Muscle of leg (tissue), 11 donors: ENCODE results near the gene HEG1. TPM values are rescaled to one million over a fixed set of nuclear protein-coding genes. Genes with fewer than 3 reads are reported as not detected.

ENCODE experiments used
- DNase-seq: peaks from one replicate; pipeline ENCODE4 v3.0.0; 2013
- H3K27ac ChIP-seq: one replicate; pipeline ENCODE4 v1.5.1; 2013; ENCODE audit warnings: mild to moderate bottlenecking, low read length, control low read depth
- H3K27me3 ChIP-seq: one replicate; pipeline ENCODE4 v1.6.1; 2013; ENCODE audit warnings: low read length; ENCODE audit not compliant: control insufficient read depth, insufficient read depth
- H3K36me3 ChIP-seq: one replicate; pipeline ENCODE4 v1.6.1; 2013; ENCODE audit warnings: low read length; ENCODE audit not compliant: control insufficient read depth, insufficient read depth
- H3K4me1 ChIP-seq: one replicate; pipeline ENCODE4 v1.6.1; 2013; ENCODE audit warnings: low read length; ENCODE audit not compliant: control insufficient read depth, insufficient read depth
- H3K4me3 ChIP-seq: one replicate; pipeline ENCODE4 v1.5.1; 2013; ENCODE audit warnings: low read length, control low read depth
- H3K9me3 ChIP-seq: replicated peaks from 2 replicates; pipeline ENCODE4 v1.6.1; 2013; ENCODE audit warnings: low read depth, low read length; ENCODE audit not compliant: control insufficient read depth
- WGBS: methylation state at CpG from one replicate; pipeline ENCODE4 v1.1.5; 2013; ENCODE audit warnings: missing lambda C conversion rate; ENCODE audit not compliant: insufficient coverage; 5-methylcytosine and 5-hydroxymethylcytosine counted together
- polyA plus RNA-seq, 8 donors: library from polyadenylated mRNA; unstranded; fragments of 120-200 nt; gene quantifications; one replicate each; pipeline versions ENCODE4 v1.2.1 to v1.2.3, GENCODE V29; 2013; ENCODE audit warnings: inconsistent platforms in 1 of 8, low replicate concordance in 1 of 8; ENCODE audit not compliant: insufficient read length in 8 of 8, insufficient read depth in 1 of 8
- total RNA-seq: library from RNA; stranded (reverse); fragments of 120-200 nt; gene quantifications from one replicate; pipeline ENCODE4 v1.2.4, GENCODE V29; 2013

Gene HEG1
- total and polyA plus RNA-seq, 9 donors = 19.3 to 43.4 (median 30.8) TPM

DNA sequence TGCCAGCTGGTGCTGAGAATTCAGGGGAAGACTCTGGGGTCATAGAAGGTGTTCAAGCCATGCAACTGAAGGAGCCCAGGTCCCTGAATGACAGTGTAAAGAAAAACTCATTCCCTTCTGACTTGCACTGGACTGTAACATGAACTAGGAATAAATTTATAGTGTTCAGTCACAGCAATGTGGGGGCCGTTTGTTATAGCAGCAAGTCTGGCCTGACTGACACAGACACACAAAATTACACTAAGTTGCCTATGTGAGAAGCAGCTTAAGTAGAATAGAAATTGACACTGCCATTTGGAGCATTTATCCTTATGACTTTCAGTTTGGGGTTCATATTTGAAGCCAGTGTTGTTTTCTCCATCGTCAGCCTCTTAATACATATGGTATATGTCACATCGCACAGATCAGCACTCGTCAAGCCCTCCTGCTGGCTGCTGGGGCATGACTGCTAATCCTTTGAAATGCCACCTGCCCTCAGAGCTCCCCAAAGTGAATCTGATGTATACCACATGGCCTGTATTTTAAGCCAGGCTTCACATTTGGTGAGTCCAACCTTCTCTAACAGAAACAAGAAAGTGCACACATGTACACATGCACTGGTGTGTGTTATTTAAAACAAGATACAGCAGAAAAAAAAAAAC is 17.1 kb upstream of the HEG1 start:
- no peak for DNase-seq
- H3K36me3 ChIP-seq = no peaks in the 10 kb centered on the region
- no peaks in the 10 kb centered on the region for H3K27me3 ChIP-seq
- H3K4me3 ChIP-seq = no peak overlapping the region
- H3K27ac ChIP-seq = no peak overlapping the region
- peaks cover 11% of the 10 kb centered on the region for H3K4me1 ChIP-seq
- H3K9me3 ChIP-seq = no peaks in the 10 kb centered on the region
- no CpG with 5 or more reads among the region's 4 CpGs for whole genome bisulfite sequencing

DNA sequence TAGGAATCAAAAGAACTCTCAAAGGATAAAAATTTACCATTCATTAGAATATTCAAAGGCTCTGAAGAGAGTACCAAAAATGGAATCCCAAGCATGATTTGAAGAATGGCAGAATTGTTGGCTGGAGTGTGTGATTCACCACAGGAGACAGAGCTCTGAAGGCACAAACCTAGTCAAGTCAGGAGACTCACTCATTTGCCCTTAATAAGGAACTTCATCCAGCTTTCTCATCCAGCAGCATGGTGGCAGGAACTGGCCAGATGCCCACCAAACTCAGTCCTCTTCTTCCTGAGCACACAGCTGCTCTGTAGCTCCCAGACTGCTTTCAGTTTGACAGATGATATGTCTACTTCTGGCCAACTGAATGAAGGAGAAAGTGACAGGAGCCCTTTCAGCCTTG is 16.5 kb upstream of the HEG1 start:
- no peaks in the 10 kb centered on the region for H3K9me3 ChIP-seq
- peak; percentile 54 for DNase-seq
- peaks cover 11% of the 10 kb centered on the region for H3K4me1 ChIP-seq

DNA sequence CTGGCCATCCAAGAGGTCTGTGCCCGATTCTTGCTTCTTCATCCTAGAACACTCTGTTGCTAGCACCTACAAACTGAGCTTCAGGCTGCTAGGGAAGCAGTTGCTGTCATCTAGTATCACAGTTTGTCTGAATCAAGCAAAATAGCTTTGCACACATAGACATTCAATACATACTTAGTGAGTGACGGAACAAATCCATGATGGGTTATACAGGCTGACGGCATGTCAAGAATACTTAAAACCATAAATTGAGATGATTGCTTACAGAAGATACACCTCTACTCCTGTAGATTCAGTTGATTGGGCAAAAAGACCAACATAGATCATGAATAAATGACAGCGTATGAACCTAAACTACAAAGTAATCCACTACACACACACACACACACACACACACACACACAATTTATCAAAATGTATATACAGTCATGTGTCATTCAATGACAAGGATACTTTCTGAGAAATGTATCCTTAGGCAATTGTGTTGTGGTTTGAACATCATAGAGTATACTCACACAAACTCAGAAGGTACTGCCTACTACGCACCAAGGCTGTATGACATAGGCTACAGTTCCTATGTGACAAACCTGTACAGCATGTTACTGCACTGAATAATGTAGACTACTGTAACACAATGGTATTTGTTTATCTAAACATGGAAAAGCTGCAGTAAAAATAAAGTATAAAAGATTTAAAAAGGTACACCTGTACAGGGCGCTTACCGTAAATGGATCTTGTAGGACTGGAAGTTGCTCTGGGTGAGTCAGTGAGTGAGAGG is 14.4 kb upstream of the HEG1 start:
- Histone ChIP-seq H3K9me3 (no peaks in the 10 kb centered on the region), H3K4me3 (no peak overlapping the region)
- 100% methylated on average over 3 of the region's 7 CpGs for WGBS

More for the DNA sequence above, 16.5 kb upstream of the HEG1 start:
- no peaks in the 10 kb centered on the region for H3K27me3 ChIP-seq
- H3K36me3 ChIP-seq = no peaks in the 10 kb centered on the region
- no peak overlapping the region for H3K4me3 ChIP-seq
- H3K27ac ChIP-seq = no peak overlapping the region

DNA sequence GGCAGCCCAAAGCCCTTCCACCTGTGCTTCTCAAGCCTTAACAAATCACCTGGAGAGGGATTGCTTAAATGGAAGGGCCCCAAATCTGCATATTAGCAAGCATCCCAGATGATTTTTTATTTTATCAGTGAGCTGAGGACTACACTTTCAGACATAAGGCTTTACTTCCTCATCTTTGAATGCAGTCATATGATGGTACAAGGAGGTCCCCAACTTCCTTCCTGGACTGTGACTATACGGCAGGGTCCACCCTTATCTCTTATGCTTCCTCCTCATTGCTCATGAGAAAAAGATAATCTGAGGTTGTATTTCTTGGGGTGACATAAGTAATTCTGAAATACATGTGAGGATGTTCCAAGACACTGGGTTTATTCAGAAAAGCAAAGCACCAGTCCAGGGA is 13.7 kb upstream of the HEG1 start:
- no peak for DNase-seq
- WGBS = no CpG with 5 or more reads among the region's 1 CpG

More for the DNA sequence above, 14.4 kb upstream of the HEG1 start:
- Histone ChIP-seq H3K4me1 (peaks cover 11% of the 10 kb centered on the region), H3K27me3 (no peaks in the 10 kb centered on the region), H3K27ac (no peak overlapping the region), H3K36me3 (no peaks in the 10 kb centered on the region)
- DNase-seq = no peak

DNA sequence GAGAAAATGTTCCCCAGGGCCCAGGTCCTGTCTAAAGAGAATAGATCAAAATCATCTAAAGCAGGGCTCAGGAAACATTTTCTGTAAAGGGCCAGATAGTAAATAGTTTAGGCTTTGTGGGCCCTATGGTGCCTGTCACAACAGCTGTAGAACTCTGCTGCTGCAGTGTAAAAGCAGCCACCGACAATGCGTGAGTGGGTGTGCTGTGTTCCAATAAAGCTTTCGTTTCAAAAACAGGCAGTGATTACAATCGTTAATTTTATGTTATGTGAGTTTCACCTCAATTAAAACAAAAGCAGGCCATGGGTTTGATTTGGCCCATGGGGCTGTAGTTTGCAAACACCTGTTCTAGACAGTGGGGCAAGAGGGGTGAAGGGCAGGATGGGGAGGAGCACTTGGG is 12.5 kb upstream of the HEG1 start:
- Histone ChIP-seq H3K27me3 (no peaks in the 10 kb centered on the region), H3K36me3 (no peaks in the 10 kb centered on the region), H3K4me1 (peaks cover 6% of the 10 kb centered on the region), H3K9me3 (no peaks in the 10 kb centered on the region), H3K4me3 (no peak overlapping the region), H3K27ac (no peak overlapping the region)
- WGBS = 100% methylated on average over 1 of the region's 4 CpGs
- no peak for DNase-seq

More for the DNA sequence above, 13.7 kb upstream of the HEG1 start:
- Histone ChIP-seq H3K27me3 (no peaks in the 10 kb centered on the region), H3K36me3 (no peaks in the 10 kb centered on the region), H3K9me3 (no peaks in the 10 kb centered on the region), H3K4me3 (no peak overlapping the region), H3K4me1 (peaks cover 11% of the 10 kb centered on the region), H3K27ac (no peak overlapping the region)

DNA sequence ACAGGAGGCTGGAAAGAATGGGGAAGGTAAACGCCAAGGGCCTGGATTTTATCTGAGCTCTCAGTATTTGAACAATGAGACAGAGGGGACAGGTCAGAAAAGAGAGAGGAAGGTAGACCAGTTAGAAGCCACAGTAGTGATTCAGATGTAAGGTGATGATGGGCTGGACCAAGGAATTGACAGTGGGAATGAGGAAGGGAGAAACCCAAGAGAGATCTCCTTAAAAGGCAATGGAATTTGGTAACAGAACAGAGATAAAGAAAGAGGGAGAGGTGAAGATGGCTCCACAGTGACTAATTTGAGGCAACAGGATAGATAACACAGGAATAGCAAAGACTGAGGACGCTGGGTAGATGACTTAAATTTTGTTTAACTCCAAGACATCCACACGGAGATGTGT is 11.4 kb upstream of the HEG1 start:
- Histone ChIP-seq H3K9me3 (no peaks in the 10 kb centered on the region), H3K36me3 (no peaks in the 10 kb centered on the region), H3K4me3 (no peak overlapping the region), H3K27me3 (no peaks in the 10 kb centered on the region), H3K4me1 (peaks cover 3% of the 10 kb centered on the region), H3K27ac (no peak overlapping the region)
- no peak for DNase-seq
- WGBS = 85% methylated on average over 1 of the region's 3 CpGs

DNA sequence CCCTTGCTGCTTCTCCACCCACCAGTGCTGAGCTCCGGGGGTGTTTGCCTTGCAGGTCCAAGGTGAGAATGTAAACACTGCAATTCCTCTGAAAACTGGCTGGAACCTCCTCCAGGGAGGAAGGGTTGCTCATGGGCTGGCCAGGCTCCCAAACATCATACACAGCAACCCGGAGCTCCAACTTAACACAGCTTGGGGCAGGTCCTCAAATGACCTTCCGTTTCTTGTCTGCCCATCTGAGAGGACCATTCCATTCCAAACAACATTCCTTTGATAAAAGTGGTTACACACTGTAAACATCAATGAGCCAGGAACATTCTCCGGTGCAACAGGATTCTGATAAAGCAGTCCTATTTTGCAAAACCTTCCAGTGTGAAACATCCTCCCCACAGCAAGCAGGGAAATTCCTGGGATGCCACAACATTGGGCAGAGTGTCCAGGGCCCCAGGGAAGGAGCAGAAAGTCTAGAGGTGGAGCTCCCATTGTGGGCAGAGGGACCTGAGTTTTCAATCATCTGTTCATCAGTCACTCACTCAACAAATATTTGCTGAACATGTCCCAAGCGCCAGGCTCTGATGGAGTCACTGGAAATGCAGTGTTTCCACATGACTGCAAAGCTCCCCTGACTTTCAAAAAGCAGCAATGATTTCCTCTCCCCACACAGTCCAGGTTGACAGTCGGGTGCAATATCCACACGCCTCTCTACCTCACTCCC is 7.3 kb upstream of the HEG1 start:
- no peak overlapping the region for H3K27ac ChIP-seq
- no peak for DNase-seq

DNA sequence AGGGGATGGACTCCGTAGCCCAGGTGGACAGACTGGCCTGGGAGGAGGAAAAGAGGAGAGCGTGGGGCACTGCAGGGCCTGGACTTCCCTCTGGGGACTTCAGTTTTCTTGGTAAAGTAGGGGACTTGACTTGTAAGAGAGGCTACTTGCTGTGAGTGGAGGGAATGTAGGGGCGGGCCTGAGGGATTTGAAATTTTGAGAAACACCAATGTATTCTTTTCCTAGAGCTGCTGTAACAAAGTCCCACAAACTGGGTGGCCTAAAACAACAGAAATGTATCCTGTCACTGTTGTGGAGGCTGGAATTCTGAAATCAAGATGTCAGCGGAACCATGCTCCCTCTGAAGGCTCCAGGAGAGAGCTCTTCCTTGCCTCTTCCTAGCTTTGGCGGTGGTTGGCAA is 5.8 kb upstream of the HEG1 start:
- Histone ChIP-seq H3K27me3 (no peaks in the 10 kb centered on the region), H3K4me1 (peaks cover 16% of the 10 kb centered on the region), H3K27ac (no peak overlapping the region), H3K9me3 (no peaks in the 10 kb centered on the region), H3K36me3 (no peaks in the 10 kb centered on the region), H3K4me3 (no peak overlapping the region)
- 85% methylated on average over 4 of the region's 5 CpGs for WGBS
- no peak for DNase-seq

More for the DNA sequence above, 7.3 kb upstream of the HEG1 start:
- no peaks in the 10 kb centered on the region for H3K36me3 ChIP-seq
- no peaks in the 10 kb centered on the region for H3K27me3 ChIP-seq
- H3K4me3 ChIP-seq = no peak overlapping the region
- H3K4me1 ChIP-seq = peaks cover 10% of the 10 kb centered on the region
- H3K9me3 ChIP-seq = no peaks in the 10 kb centered on the region
- 60% methylated on average over 5 of the region's 7 CpGs for WGBS

DNA sequence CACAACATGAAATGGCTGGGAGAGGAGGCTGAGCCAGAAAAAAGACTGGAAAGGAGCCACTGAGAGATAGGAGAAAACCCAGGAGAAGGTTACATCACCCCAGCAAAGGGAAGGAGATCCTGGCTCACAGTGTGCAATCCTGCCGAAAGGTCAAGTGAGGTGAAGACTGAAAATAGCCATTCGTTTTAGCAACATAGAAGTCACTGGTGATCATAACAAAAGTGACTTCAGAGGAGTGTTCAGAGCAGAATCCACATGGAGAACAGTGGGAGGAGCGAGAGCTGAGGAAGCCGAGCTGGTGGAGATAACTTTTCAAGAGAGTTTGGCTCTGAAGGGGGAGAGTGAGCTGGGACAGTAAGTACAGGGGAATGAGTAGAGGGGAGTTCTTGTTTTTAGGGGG is 5.4 kb upstream of the HEG1 start:
- Histone ChIP-seq H3K27ac (no peak overlapping the region), H3K36me3 (no peaks in the 10 kb centered on the region), H3K4me3 (no peak overlapping the region), H3K9me3 (no peaks in the 10 kb centered on the region), H3K27me3 (no peaks in the 10 kb centered on the region), H3K4me1 (peaks cover 21% of the 10 kb centered on the region)
- WGBS = 44% methylated on average over 4 of the region's 4 CpGs
- DNase-seq = peak; percentile 92

DNA sequence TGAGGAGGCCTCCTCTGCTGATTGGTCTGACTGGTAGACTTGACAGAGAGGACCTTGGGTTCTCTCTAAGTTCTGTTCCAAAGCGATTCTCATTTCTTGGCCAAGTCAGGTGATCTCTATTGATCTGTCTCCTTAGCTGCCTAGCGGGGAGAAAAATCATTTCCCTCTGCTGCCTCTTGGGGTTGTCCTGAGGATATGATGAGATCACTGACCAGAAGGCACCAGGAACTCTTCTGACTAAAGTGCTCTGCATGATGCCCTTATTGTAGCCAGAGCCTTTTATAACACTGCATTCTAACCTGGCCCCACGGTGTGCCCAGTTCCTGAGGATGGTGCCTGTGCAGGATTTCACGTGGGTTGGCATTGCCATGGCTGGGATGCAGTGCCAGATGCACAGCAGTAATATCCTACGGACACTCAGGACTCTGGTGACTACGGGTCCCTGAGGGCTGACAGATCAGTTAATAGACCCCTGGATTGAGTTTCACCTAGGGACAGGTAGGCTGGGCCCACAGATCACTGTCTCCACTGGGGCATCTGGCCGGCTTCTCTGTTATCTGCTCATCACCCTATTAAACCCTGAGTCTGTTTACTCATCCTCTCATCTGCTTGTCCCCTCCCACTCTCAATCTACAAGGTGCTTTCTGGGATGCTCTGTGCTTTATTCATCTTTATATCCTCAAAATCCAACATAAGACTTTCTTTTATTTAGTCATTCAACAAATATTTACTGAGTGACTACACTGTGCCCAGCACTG is 3.9 kb upstream of the HEG1 start:
- Histone ChIP-seq H3K4me1 (peaks cover 24% of the 10 kb centered on the region), H3K27ac (no peak overlapping the region)
- WGBS = 80% methylated on average over 6 of the region's 7 CpGs

More for the DNA sequence above, 3.9 kb upstream of the HEG1 start:
- H3K36me3 ChIP-seq = no peaks in the 10 kb centered on the region
- no peaks in the 10 kb centered on the region for H3K27me3 ChIP-seq
- DNase-seq = no peak
- H3K4me3 ChIP-seq = no peak overlapping the region
- H3K9me3 ChIP-seq = no peaks in the 10 kb centered on the region
